GM12878 (cell line): Measurements from ENCODE around the gene GSTO1.

Experiments used
- ASH2L ChIP-seq: fragments of 300-600, 200-600 bp; sonication (generic); IDR thresholded peaks from 2 replicates; pipeline ENCODE4 v1.6.1; 2017; ENCODE audit warnings: low read depth, mild to moderate bottlenecking, borderline replicate concordance
- EP300 ChIP-seq, 2 experiments: fragments of 150-350 bp in 1 of 2; IDR thresholded peaks; 2 replicates each; pipeline ENCODE4 v1.6.1; 2011 to 2012; ENCODE audit warnings: low read depth in 2 of 2, low read length in 2 of 2, borderline replicate concordance in 1 of 2, improper control_type of control experiment in 1 of 2, inconsistent platforms in 1 of 2; ENCODE audit not compliant: control insufficient read depth in 1 of 2
- HDAC2 ChIP-seq: fragments of 200-600 bp; sonication (generic); IDR thresholded peaks from 2 replicates; pipeline ENCODE4 v1.6.1; 2017
- TCF12 ChIP-seq: IDR thresholded peaks from 2 replicates; pipeline ENCODE4 v1.6.1; 2011; ENCODE audit warnings: low read depth, mild to moderate bottlenecking, low read length
- ZNF207 ChIP-seq: fragments of 450-650 bp; IDR thresholded peaks from 2 replicates; pipeline ENCODE4 v1.6.1; 2014; ENCODE audit warnings: antibody characterized with exemption, mild to moderate bottlenecking, borderline replicate concordance
- TF ChIP-seq, protein P1 (sequence below), 3 experiments: IDR thresholded peaks in 2 of 3; conservative IDR thresholded peaks in 1 of 3; 2 replicates each; pipeline ENCODE4 v1.5.1; 2011; ENCODE audit warnings: low read depth in 3 of 3, low read length in 3 of 3, mild to moderate bottlenecking in 3 of 3, control low read depth in 2 of 3, moderate library complexity in 2 of 3, inconsistent platforms in 1 of 3, mixed read lengths in 1 of 3; ENCODE audit not compliant: control insufficient read depth in 2 of 3, insufficient read depth in 1 of 3; ENCODE audit errors: extremely low read depth in 1 of 3
- TF ChIP-seq, protein P2 (sequence below): IDR thresholded peaks from 2 replicates; pipeline ENCODE4 v1.6.1; 2012; ENCODE audit warnings: mild to moderate bottlenecking, low read depth, low read length
- TF ChIP-seq, protein P3 (sequence below): fragments of 450-650 bp; IDR thresholded peaks from 2 replicates; pipeline ENCODE4 v1.6.1; 2017; ENCODE audit warnings: mild to moderate bottlenecking, moderate library complexity
- TF ChIP-seq, protein P4 (sequence below): IDR thresholded peaks from 2 replicates; pipeline ENCODE4 v1.6.1; 2011; ENCODE audit warnings: low read depth, mild to moderate bottlenecking, low read length, moderate library complexity, borderline replicate concordance; ENCODE audit errors: extremely low read depth
- TF ChIP-seq, protein P5 (sequence below): fragments of 450-650 bp; IDR thresholded peaks from 2 replicates; pipeline ENCODE4 v1.6.1; 2016; ENCODE audit warnings: mild to moderate bottlenecking

DNA sequence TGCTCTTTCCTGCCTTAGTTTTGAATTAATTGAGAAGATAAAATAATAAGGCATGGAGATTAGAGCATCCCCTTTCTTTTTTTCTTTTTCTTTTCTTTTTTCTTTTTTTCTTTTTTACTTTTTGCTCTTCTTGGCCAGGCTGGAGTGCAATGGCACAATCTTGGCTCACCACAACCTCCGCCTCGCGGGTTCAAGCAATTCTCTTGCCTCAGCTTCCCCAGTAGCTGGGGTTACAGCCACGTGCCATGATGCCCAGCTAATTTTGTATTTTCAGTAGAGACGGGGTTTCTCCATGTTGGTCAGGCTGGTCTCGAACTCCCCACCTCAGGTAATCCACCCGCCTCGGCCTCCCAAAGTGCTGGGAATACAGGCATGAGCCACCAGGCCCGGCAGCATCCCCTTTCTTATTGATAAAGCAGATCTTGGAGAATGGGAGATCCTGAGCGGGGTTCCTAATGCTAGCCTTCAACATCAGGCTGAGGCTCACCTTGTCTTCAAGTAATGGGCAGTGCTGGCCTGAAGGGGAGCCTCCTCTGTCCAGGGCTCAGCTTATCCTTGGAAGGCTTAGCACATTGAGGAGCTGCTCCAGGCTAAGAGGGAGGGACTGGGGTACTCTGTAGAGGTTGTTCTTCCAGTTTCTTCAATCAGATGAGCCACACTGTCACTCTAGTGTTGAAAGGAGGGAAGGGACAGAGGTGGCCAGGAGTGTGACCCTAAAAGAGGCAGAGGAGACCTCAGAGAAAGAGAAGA, 42.2 kb downstream of the GSTO1 start:
- TF ChIP-seq, protein P1, sequence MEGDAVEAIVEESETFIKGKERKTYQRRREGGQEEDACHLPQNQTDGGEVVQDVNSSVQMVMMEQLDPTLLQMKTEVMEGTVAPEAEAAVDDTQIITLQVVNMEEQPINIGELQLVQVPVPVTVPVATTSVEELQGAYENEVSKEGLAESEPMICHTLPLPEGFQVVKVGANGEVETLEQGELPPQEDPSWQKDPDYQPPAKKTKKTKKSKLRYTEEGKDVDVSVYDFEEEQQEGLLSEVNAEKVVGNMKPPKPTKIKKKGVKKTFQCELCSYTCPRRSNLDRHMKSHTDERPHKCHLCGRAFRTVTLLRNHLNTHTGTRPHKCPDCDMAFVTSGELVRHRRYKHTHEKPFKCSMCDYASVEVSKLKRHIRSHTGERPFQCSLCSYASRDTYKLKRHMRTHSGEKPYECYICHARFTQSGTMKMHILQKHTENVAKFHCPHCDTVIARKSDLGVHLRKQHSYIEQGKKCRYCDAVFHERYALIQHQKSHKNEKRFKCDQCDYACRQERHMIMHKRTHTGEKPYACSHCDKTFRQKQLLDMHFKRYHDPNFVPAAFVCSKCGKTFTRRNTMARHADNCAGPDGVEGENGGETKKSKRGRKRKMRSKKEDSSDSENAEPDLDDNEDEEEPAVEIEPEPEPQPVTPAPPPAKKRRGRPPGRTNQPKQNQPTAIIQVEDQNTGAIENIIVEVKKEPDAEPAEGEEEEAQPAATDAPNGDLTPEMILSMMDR (IDR thresholded peaks at IDR 0.05 in 2 of 3, conservative IDR thresholded peaks at IDR 0.05 in 1 of 3; ENCODE audit: control insufficient read depth in 2 of 3, extremely low read depth in 1 of 3, insufficient read depth in 1 of 3, low read depth in 3 of 3, low read length in 3 of 3), result no peak
- TF ChIP-seq, protein P2, sequence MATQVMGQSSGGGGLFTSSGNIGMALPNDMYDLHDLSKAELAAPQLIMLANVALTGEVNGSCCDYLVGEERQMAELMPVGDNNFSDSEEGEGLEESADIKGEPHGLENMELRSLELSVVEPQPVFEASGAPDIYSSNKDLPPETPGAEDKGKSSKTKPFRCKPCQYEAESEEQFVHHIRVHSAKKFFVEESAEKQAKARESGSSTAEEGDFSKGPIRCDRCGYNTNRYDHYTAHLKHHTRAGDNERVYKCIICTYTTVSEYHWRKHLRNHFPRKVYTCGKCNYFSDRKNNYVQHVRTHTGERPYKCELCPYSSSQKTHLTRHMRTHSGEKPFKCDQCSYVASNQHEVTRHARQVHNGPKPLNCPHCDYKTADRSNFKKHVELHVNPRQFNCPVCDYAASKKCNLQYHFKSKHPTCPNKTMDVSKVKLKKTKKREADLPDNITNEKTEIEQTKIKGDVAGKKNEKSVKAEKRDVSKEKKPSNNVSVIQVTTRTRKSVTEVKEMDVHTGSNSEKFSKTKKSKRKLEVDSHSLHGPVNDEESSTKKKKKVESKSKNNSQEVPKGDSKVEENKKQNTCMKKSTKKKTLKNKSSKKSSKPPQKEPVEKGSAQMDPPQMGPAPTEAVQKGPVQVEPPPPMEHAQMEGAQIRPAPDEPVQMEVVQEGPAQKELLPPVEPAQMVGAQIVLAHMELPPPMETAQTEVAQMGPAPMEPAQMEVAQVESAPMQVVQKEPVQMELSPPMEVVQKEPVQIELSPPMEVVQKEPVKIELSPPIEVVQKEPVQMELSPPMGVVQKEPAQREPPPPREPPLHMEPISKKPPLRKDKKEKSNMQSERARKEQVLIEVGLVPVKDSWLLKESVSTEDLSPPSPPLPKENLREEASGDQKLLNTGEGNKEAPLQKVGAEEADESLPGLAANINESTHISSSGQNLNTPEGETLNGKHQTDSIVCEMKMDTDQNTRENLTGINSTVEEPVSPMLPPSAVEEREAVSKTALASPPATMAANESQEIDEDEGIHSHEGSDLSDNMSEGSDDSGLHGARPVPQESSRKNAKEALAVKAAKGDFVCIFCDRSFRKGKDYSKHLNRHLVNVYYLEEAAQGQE, result no peak
- TF ChIP-seq ZNF207, result no peak
- no peak for TF ChIP-seq ASH2L
- no peak for TF ChIP-seq TCF12
- TF ChIP-seq, protein P3, sequence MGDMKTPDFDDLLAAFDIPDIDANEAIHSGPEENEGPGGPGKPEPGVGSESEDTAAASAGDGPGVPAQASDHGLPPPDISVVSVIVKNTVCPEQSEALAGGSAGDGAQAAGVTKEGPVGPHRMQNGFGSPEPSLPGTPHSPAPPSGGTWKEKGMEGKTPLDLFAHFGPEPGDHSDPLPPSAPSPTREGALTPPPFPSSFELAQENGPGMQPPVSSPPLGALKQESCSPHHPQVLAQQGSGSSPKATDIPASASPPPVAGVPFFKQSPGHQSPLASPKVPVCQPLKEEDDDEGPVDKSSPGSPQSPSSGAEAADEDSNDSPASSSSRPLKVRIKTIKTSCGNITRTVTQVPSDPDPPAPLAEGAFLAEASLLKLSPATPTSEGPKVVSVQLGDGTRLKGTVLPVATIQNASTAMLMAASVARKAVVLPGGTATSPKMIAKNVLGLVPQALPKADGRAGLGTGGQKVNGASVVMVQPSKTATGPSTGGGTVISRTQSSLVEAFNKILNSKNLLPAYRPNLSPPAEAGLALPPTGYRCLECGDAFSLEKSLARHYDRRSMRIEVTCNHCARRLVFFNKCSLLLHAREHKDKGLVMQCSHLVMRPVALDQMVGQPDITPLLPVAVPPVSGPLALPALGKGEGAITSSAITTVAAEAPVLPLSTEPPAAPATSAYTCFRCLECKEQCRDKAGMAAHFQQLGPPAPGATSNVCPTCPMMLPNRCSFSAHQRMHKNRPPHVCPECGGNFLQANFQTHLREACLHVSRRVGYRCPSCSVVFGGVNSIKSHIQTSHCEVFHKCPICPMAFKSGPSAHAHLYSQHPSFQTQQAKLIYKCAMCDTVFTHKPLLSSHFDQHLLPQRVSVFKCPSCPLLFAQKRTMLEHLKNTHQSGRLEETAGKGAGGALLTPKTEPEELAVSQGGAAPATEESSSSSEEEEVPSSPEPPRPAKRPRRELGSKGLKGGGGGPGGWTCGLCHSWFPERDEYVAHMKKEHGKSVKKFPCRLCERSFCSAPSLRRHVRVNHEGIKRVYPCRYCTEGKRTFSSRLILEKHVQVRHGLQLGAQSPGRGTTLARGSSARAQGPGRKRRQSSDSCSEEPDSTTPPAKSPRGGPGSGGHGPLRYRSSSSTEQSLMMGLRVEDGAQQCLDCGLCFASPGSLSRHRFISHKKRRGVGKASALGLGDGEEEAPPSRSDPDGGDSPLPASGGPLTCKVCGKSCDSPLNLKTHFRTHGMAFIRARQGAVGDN, result no peak
- TF ChIP-seq, protein P4, sequence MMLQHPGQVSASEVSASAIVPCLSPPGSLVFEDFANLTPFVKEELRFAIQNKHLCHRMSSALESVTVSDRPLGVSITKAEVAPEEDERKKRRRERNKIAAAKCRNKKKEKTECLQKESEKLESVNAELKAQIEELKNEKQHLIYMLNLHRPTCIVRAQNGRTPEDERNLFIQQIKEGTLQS, result no peak
- no peak for TF ChIP-seq EP300 (IDR thresholded peaks at IDR 0.05; ENCODE audit: borderline replicate concordance in 1 of 2, control insufficient read depth in 1 of 2, low read depth in 2 of 2, low read length in 2 of 2)
- TF ChIP-seq, protein P5, sequence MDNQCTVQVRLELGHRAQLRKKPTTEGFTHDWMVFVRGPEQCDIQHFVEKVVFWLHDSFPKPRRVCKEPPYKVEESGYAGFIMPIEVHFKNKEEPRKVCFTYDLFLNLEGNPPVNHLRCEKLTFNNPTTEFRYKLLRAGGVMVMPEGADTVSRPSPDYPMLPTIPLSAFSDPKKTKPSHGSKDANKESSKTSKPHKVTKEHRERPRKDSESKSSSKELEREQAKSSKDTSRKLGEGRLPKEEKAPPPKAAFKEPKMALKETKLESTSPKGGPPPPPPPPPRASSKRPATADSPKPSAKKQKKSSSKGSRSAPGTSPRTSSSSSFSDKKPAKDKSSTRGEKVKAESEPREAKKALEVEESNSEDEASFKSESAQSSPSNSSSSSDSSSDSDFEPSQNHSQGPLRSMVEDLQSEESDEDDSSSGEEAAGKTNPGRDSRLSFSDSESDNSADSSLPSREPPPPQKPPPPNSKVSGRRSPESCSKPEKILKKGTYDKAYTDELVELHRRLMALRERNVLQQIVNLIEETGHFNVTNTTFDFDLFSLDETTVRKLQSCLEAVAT, result no peak
- TF ChIP-seq HDAC2, result no peak
